Posterior cingulate gyrus (tissue), 11 donors: ENCODE data around the gene ANAPC10.
"Not testable (repeated sequence)": the region's sequence is repeated elsewhere in the genome, so short reads cannot be mapped to it uniquely, and the experiment has no call there.

Experiments used
- DNase-seq, 10 donors: peaks; one replicate each; pipeline versions ENCODE4 v3.0.0 to v3.0.0-alpha.2; 2020 to 2021; ENCODE audit warnings: mixed read lengths in 3 of 10
- intact Hi-C: fragments of 100-400 bp; cut with DNase I; formaldehyde crosslinking; loops from one replicate; pipeline ENCODE4 v1.15.1; 2023

ANAPC10 gene, protein sequence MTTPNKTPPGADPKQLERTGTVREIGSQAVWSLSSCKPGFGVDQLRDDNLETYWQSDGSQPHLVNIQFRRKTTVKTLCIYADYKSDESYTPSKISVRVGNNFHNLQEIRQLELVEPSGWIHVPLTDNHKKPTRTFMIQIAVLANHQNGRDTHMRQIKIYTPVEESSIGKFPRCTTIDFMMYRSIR

DNA sequence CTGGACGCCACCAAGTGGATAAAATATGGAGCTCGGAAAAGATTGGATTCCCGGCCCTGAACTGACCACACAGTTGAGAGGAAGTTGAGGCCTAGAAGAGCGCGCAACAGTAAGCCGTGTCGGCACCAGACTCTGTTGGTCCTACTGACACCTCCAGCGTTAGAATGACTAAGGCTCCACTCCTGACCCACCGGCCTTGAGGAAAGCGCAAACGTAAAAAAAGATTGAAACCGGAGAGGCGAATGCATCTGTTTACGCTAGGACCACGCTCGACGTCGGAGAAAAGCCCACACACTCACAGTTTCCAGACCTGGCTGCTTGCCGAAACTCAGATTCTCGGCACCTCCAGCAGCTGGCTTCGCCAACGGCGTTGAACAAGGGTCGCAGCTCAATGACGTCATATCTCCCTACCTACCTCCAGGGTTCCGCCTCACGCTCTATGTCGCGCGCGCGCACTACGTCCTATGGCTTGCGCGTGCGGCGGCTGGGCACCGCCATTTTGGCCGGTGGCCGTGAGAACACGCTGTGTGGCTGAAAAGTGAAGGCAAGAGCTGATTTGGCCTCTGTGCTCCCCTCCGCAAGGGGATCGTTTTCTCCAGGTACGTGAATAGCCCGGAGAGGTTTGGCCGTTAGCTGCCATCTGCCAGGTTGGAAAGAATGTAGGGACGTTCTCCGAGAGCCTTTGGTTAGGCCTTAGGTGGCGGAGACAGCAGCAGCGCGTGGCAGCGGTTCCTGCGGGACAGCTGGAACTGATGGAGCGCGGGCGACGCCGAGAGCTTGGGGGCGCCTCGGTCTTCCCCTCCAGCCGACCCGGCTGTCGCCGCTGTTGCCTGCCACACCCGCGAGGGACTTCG, at the start of gene ANAPC10, which contains the start of gene ABCE1:
ANAPC10 (minus strand) TSS at position 376 of the 854 bp plus-strand sequence. CDS start 2,097 bp downstream, outside the sequence.
ABCE1 (plus strand) TSS at position 491 of the 854 bp plus-strand sequence. CDS start 6,102 bp downstream, outside the sequence.
- intact Hi-C loops, result loop anchor here (2.0 kb wide), 1 partner anchor 81 kb away; no protein-coding TSS in a partner anchor
- DNase-seq, result peak; percentile 84 to 98 (median 90)

GRCh38 chr4:145136219-145136618, 38.2 kb upstream of the ANAPC10 start:
- intact Hi-C loops, DNase-seq: not testable (repeated sequence)

- DNase-seq, result no peak
- intact Hi-C loops, result no loop called here
Observed at GRCh38 chr4:145132511-145133098, 34.6 kb upstream of the ANAPC10 start.

GRCh38 chr4:145131848-145132247, 33.9 kb upstream of the ANAPC10 start:
- intact Hi-C loops, result no loop called here
- peak in 1 of 10 donors; percentile 61 for DNase-seq

DNA sequence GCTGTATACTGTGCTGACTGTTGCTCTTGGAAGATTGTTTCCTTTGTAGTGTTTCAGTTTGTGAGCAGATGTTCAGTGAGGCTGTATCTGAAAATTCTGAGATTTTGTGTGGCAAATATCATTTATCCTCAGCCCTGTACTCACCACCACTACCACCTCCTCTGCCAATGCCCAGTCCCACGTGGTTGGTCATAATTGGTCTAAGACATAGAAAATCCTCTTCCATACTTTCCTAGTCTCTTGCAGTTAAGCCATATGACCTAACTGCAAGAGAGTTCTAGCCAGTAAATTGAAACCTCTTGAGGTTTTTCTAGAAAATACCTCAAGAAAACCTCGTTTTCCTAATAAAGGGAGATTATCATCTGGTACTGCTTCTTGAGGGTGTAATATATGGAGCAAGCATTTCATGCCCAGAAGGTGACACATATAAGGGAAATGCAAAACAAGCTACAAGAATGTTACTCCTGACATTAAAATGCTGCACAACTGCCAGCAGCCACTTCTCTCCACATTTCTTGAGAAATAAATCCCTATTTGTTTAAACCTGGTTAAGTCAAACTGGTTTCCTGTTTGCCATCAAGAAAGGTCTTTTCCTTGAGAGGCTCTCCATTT, 32.9 kb upstream of the ANAPC10 start:
- intact Hi-C loops, result no loop called here
- no peak for DNase-seq

- no peak for DNase-seq
- intact Hi-C loops, result no loop called here
Observed at GRCh38 chr4:145130130-145130529, 32.1 kb upstream of the ANAPC10 start.

GRCh38 chr4:145125396-145125795, 27.4 kb upstream of the ANAPC10 start:
- DNase-seq, result no peak
- intact Hi-C loops, result no loop called here

DNA sequence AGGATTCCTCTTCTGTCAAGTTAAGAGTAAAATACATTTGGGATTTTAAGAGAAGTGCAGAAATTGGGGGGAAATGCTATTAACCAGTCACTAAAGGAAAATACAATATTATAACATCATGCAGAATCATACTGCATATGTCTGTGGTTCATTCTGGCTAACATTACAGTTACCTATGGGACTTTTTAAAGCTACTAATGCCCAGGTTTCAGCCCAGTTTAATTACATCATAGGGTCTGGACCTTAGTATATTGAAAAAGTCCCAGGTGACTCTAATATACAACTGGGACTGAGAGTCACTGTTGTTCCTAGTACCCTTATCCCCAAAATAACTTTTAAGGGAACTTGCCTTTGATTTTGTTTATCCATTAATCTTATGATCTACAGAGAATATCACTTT, 10.1 kb upstream of the ANAPC10 start:
- no peak for DNase-seq
- intact Hi-C loops, result no loop called here

GRCh38 chr4:145107126-145107525, 9.1 kb upstream of the ANAPC10 start:
- intact Hi-C loops, result no loop called here
- DNase-seq, result no peak

- DNase-seq, result no peak
- intact Hi-C loops, result no loop called here
Observed at GRCh38 chr4:145103496-145103895, 5.5 kb upstream of the ANAPC10 start.

DNA sequence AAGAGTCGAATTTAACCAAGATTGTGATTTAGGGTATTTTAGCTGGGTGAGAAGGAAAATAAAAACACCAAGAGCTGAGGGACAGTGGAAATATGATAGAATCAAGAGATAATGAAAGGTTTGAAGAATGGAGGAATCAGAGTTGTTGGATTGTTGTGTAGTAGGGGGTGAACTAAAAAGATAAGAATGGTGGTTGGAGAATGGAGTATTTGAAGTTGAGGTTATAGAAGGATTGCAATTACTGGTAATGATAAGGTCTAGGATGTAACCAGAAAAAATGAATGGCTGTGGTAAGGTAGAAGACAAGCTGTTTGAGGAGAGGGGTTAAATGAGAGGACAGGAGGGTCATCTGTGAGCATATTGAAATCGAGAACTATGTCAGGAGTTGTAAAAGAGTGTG, 4.6 kb upstream of the ANAPC10 start:
- intact Hi-C loops, result no loop called here
- DNase-seq, result no peak

DNA sequence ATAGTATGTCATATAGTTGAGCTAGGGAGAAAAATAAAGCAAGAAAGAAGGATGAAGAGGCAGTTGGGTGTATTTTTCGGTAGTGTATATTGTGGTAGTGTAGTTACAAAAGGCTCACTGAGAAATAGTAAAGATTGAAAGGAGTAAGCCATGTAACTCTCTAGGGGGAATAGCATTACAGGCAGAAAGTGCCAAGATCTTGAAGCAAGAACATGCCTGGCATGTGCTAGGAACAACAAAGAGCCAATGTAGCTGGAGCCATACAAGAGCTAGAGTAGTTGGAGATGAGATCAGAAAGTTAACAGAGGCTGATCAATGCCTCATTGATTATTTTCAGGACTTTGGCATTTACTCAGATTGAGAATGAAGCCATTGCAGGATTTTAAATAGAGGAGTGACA, 3.1 kb upstream of the ANAPC10 start:
- DNase-seq, result no peak
- intact Hi-C loops, result no loop called here

- DNase-seq, result no peak
- intact Hi-C loops, result loop anchor here (2.0 kb wide), 1 partner anchor 79 kb away; no protein-coding TSS in a partner anchor
Observed at GRCh38 chr4:145099653-145100052, 1.7 kb upstream of the ANAPC10 start.

DNA sequence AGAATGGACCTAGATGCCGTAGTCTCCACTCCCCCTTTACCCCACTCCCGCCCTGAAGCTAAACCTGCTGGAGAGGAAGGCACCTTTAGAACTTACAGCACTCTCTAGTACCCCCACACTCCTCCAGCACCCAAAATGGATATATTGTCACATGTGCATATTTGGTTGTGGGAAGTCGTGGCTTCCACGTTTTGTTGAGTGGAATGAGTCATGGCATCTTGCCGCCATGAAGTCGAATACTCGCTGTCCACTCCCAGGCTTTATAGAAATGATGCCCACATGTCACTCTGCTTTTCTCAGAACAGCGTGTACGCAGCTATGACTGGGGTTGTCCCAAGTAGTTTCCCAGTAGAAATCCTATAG, 660 bp upstream of the ANAPC10 start:
- DNase-seq, result peak in 3 of 10 donors; percentile 7 to 66 (median 10)
- intact Hi-C loops, result loop anchor here (2.0 kb wide), 1 partner anchor 80 kb away; no protein-coding TSS in a partner anchor

GRCh38 chr4:145097331-145097820, 620 bp downstream of the ANAPC10 start:
- intact Hi-C loops, result no loop called here
- DNase-seq, result no peak

- DNase-seq, result no peak
- intact Hi-C loops, result no loop called here
Observed at GRCh38 chr4:145093638-145094037, 4.4 kb downstream of the ANAPC10 start.

- no peak for DNase-seq
- intact Hi-C loops, result no loop called here
Observed at GRCh38 chr4:145090380-145090779, 7.6 kb downstream of the ANAPC10 start.

DNA sequence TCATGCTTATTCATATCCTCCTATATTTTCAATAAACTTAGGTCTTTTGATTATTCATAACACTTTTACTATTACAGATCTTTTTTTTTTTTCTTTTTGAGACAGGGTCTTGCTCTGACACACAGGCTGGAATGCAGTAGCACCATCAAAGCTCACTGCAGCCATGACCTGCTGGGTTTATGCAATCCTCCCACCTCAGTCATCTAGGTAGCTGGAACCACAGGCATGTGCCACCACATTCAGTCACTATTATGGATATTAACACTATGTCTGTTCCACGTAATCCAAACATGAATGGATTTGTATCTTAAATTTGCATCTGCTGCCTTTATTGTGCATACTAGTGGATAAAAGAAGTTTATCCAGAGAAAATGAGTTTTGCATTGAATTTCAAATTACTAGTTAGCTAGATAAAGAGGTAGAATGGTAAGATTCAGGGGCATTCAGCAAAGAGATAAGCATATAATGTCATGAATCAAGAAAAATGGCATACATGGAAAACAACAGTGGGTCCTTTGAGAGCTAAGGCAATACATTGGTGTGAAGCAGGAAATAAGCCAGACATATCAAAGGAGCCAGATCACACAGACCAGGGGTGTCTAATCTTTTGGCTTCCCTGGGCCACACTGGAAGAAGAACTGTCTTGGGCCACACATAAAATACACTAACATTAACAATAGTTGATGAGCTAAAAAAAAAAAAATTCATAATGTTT, 13.9 kb downstream of the ANAPC10 start:
- DNase-seq, result no peak
- intact Hi-C loops, result no loop called here

DNA sequence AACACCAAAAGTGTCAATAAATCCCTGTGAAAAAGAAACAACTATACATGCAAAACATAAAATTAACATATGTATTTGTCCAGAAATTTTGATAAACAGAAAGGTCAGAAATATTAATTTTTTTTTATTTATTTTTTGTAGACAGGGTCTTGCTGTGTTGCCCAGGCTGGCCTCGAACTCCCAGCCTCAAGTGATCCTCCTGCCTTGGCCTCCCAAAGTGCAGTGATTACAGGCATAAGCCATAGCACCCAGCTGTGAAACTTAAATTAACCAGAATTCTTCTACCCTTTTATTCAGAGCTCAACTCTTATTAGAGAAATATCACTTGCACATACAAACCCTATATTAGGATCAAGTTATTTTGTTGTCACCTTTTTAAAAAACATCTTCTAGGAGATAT, 16.2 kb downstream of the ANAPC10 start:
- no peak for DNase-seq
- intact Hi-C loops, result no loop called here

GRCh38 chr4:145076469-145076855, 21.5 kb downstream of the ANAPC10 start:
- intact Hi-C loops, result no loop called here
- no peak for DNase-seq
